Aorta (tissue), 5 donors: ENCODE measurements around the gene SUCO. TPM values are rescaled to one million over a fixed set of nuclear protein-coding genes. Genes with fewer than 3 reads are reported as not detected.
"Not testable (repeated sequence)": the region's sequence is repeated elsewhere in the genome, so short reads cannot be mapped to it uniquely, and the experiment has no call there.

Source experiments
- ATAC-seq: fragments of 200-7000 bp; cut with Tn5 transposase; one replicate; pipeline ENCODE4 v1.9.1; 2022; ENCODE audit warnings: moderate library complexity; ENCODE audit not compliant: low FRiP score
- DNase-seq, 2 donors: peaks; one replicate each; pipeline ENCODE4 v3.0.0-alpha.2; 2020
- H3K27ac ChIP-seq, 2 donors: one replicate each; pipeline ENCODE4 v1.5.1; 2013; ENCODE audit warnings: low read length in 2 of 2, mild to moderate bottlenecking in 2 of 2, moderate library complexity in 2 of 2, control low read depth in 1 of 2, inconsistent platforms in 1 of 2, low read depth in 1 of 2
- H3K27me3 ChIP-seq, 2 donors: one replicate each; pipeline ENCODE4 v1.6.1; 2013; ENCODE audit warnings: control low read depth in 1 of 2, low read length in 1 of 2, mild to moderate bottlenecking in 1 of 2, moderate library complexity in 1 of 2; ENCODE audit not compliant: insufficient read depth in 2 of 2, control insufficient read depth in 1 of 2
- H3K36me3 ChIP-seq, 2 donors: one replicate each; pipeline ENCODE4 v1.6.1; 2013; ENCODE audit warnings: control low read depth in 1 of 2, low read length in 1 of 2, mild to moderate bottlenecking in 1 of 2; ENCODE audit not compliant: insufficient read depth in 2 of 2, control insufficient read depth in 1 of 2
- H3K4me1 ChIP-seq, 2 donors: one replicate each; pipeline ENCODE4 v1.6.1; 2013; ENCODE audit warnings: low read length in 2 of 2, control low read depth in 1 of 2, mild to moderate bottlenecking in 1 of 2, moderate library complexity in 1 of 2; ENCODE audit not compliant: insufficient read depth in 2 of 2, control insufficient read depth in 1 of 2
- H3K4me3 ChIP-seq, 2 donors: one replicate each; pipeline ENCODE4 v1.5.1; 2013; ENCODE audit warnings: low read length in 2 of 2, control low read depth in 1 of 2, mild to moderate bottlenecking in 1 of 2
- H3K9me3 ChIP-seq: one replicate; pipeline ENCODE4 v1.6.1; 2013; ENCODE audit warnings: mild to moderate bottlenecking, low read length; ENCODE audit not compliant: control insufficient read depth
- whole genome bisulfite sequencing, 2 donors: extraction: QIAGEN DNeasy Blood & Tissue Kit; methylation state at CpG; one replicate each; pipeline ENCODE4 v1.1.7; 2013; 5-methylcytosine and 5-hydroxymethylcytosine counted together
- intact Hi-C, 2 donors: fragments of 100-400 bp; cut with DNase I; formaldehyde crosslinking; loops; one replicate each; pipeline versions ENCODE4 v1.14.2 to v1.15.0; 2022
- polyA plus RNA-seq, 2 donors: library from polyadenylated mRNA; stranded (reverse); fragments of 200-250 nt; gene quantifications; one replicate each; pipeline ENCODE4 v1.2.3, GENCODE V29; 2013
- total RNA-seq, 2 donors: library from RNA; stranded (reverse); fragmentation: NEBNext Ultra II Directional; extraction: Animal tissue kit (Norgen Biotek cat#: 25700); gene quantifications; one replicate each; pipeline ENCODE4 v1.2.1, GENCODE V29; 2021
- donor health status: healthy with polysubstance abuse.
- donor health status: Bipolar disorder and iron deficiency.
- donor health status: DM: no; HTN: no; CAD: no.
- donor health status: DM: no; HTN: no; CAD: no.
- donor health status: DM: yes; HTN: yes; CAD: no.

SUCO gene
- total and polyA plus RNA-seq, 4 donors, result 7.4 to 37.7 (median 22.9) TPM

- 12 to 13% methylated on average over 3 of the region's 3 CpGs for WGBS, 2 donors
- DNase-seq (no peak), ATAC-seq (no peak)
- Histone ChIP-seq H3K27me3 (no peaks in the 10 kb centered on the region), H3K27ac (no peak overlapping the region), H3K9me3 (no peaks in the 10 kb centered on the region), H3K4me3 (no peak overlapping the region), H3K36me3 (peaks cover 2% of the 10 kb centered on the region in 2 donors), H3K4me1 (no peaks in the 10 kb centered on the region)
- intact Hi-C loops, result no loop called here
Observed at GRCh38 chr1:172585348-172585747, 52.4 kb downstream of the SUCO start.

GRCh38 chr1:172585861-172586260, 52.9 kb downstream of the SUCO start:
- no peak overlapping the region for H3K27ac ChIP-seq
- DNase-seq (no peak), ATAC-seq (no peak)
- H3K4me1 ChIP-seq, result no peaks in the 10 kb centered on the region
- no peaks in the 10 kb centered on the region for H3K9me3 ChIP-seq
- no peak overlapping the region for H3K4me3 ChIP-seq
- H3K36me3 ChIP-seq, result peaks cover 2 to 6% of the 10 kb centered on the region in 2 donors
- H3K27me3 ChIP-seq, result no peaks in the 10 kb centered on the region
- intact Hi-C loops, result no loop called here

- H3K4me1 ChIP-seq, result no peaks in the 10 kb centered on the region
- ATAC-seq (no peak), DNase-seq (peak in 1 of 2 donors; percentile 50)
- intact Hi-C loops, result no loop called here
- peaks cover 2 to 6% of the 10 kb centered on the region in 2 donors for H3K36me3 ChIP-seq
- H3K27me3 ChIP-seq, result no peaks in the 10 kb centered on the region
- no peak overlapping the region for H3K4me3 ChIP-seq
- H3K9me3 ChIP-seq, result no peaks in the 10 kb centered on the region
- H3K27ac ChIP-seq, result no peak overlapping the region
- WGBS, 2 donors, result 84 to 85% methylated on average over 7 of the region's 7 CpGs
Observed at GRCh38 chr1:172588296-172589291, 55.6 kb downstream of the SUCO start.

GRCh38 chr1:172589553-172589952, 56.6 kb downstream of the SUCO start:
- H3K36me3 ChIP-seq, result peaks cover 2 to 6% of the 10 kb centered on the region in 2 donors
- 94 to 95% methylated on average over 3 of the region's 3 CpGs for WGBS, 2 donors
- intact Hi-C loops, result no loop called here
- no peak for ATAC-seq
- no peaks in the 10 kb centered on the region for H3K27me3 ChIP-seq
- DNase-seq, result no peak
- no peak overlapping the region for H3K4me3 ChIP-seq
- no peak overlapping the region for H3K27ac ChIP-seq
- no peaks in the 10 kb centered on the region for H3K4me1 ChIP-seq
- H3K9me3 ChIP-seq, result no peaks in the 10 kb centered on the region

GRCh38 chr1:172591429-172591828, 58.5 kb downstream of the SUCO start:
- H3K4me1 ChIP-seq, H3K9me3 ChIP-seq, H3K4me3 ChIP-seq, H3K27me3 ChIP-seq, ATAC-seq, H3K27ac ChIP-seq, DNase-seq, intact Hi-C loops, H3K36me3 ChIP-seq: not testable (repeated sequence)
- WGBS, 2 donors, result no CpG with 5 or more reads among the region's 1 CpG

DNA sequence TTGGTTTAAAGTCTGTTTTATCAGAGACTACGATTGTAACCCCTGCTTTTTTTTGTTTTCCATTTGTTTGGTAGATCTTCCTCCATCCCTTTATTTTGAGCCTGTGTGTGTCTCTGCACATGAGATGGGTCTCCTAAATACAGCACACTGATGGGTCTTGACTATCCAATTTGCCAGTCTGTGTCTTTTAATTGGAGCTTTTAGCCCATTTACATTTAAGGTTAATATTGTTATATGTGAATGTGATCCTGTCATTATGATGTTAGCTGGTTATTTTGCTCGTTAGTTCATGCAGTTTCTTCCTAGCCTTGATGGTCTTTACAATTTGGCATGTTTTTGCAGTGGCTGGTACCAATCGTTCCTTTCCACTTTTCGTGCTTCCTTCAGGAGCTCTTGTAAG, 62.1 kb downstream of the SUCO start:
- H3K4me1 ChIP-seq, H3K9me3 ChIP-seq, H3K36me3 ChIP-seq, DNase-seq, ATAC-seq, H3K27ac ChIP-seq, intact Hi-C loops, H3K4me3 ChIP-seq, H3K27me3 ChIP-seq: not testable (repeated sequence)
- 94 to 95% methylated on average over 4 of the region's 4 CpGs for WGBS, 2 donors

DNA sequence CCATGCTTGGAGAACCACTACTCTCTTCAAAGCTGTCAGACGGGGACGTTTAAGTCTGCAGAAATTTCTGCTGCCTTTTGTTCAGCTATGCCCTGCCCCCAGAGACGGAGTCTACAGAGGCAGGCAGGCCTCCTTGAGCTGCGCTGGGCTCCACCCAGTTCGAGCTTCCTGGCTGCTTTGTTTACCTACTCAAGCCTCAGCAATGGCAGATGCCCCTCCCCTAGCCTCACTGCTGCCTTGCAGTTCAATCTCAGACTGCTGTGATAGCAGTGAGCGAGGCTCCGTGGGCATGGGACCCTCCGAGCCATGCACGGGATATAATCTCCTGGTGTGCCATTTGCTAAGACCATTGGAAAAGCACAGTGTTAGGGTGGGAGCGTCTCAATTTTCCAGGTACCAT, 63.8 kb downstream of the SUCO start:
- H3K36me3 ChIP-seq, intact Hi-C loops, H3K4me1 ChIP-seq, H3K27ac ChIP-seq, H3K4me3 ChIP-seq, H3K27me3 ChIP-seq, H3K9me3 ChIP-seq, ATAC-seq: not testable (repeated sequence)
- DNase-seq, result peak in 1 of 2 donors; percentile 32
- 88 to 89% methylated on average over 10 of the region's 10 CpGs for WGBS, 2 donors

GRCh38 chr1:172599912-172600311, 67.0 kb downstream of the SUCO start:
- ATAC-seq, result no peak
- no peaks in the 10 kb centered on the region for H3K27me3 ChIP-seq
- no peak overlapping the region for H3K4me3 ChIP-seq
- H3K4me1 ChIP-seq, result no peaks in the 10 kb centered on the region
- no peak overlapping the region for H3K27ac ChIP-seq
- peaks cover 0 to 2% of the 10 kb centered on the region in 2 donors for H3K36me3 ChIP-seq
- intact Hi-C loops, result no loop called here
- 90 to 91% methylated on average over 3 of the region's 3 CpGs for WGBS, 2 donors
- DNase-seq, result no peak
- no peaks in the 10 kb centered on the region for H3K9me3 ChIP-seq

DNA sequence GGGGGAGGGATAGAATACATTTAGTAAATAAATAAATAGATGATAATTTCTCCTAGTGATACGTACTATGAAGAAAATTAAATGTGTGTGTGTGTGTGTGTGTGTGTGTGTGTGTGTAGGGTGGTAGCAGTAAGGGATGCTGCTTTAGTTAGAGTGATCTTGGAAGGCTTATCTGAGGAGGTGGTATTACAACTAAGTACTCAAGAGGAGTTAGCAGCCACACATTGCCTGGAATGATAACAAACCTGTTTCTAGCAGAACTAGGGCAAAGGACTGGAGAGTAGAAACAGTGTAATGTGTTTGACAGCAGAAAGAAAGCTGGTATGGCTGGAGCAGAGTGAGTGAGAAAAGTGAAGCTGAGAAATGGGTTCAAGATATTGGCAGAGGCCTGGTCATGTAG, 67.7 kb downstream of the SUCO start:
- no peaks in the 10 kb centered on the region for H3K27me3 ChIP-seq
- no peak overlapping the region for H3K27ac ChIP-seq
- no peaks in the 10 kb centered on the region for H3K4me1 ChIP-seq
- DNase-seq (no peak), ATAC-seq (no peak)
- peaks cover 0 to 2% of the 10 kb centered on the region in 2 donors for H3K36me3 ChIP-seq
- intact Hi-C loops, result no loop called here
- H3K4me3 ChIP-seq, result no peak overlapping the region
- H3K9me3 ChIP-seq, result no peaks in the 10 kb centered on the region
- WGBS, 2 donors, result 91 to 93% methylated on average over 1 of the region's 1 CpG
